Activated naive CD8-positive, alpha-beta T cell treated with anti-CD3 and anti-CD28 coated beads, Interleukin-2, amount 10 ng/mL, durations not matched to agents 7 days and 5 days (primary cell): ENCODE measurements around the gene LRRC46. TPM values are rescaled to one million over a fixed set of nuclear protein-coding genes. Genes with fewer than 3 reads are reported as not detected.

Experiments used
- ATAC-seq: fragments of 150-1000 bp; cut with Tn5 transposase; one replicate; pipeline ENCODE4 v1.10.0; 2021; ENCODE audit warnings: low read depth, moderate library complexity
- POLR2A ChIA-PET: fragments of 350-600 bp; sonication (Branson Sonifier 250); formaldehyde crosslinking; loops from one replicate; lab custom pipeline; 2021; ENCODE audit warnings: antibody characterized with exemption; lab: Charles Lee
- DNase-seq: peaks from one replicate; pipeline ENCODE4 v3.0.0; 2021
- H3K27ac Mint-ChIP-seq: one replicate; pipeline ENCODE4 v1.8.0; 2022; ENCODE audit warnings: mild to moderate bottlenecking, mixed read lengths
- H3K27me3 Mint-ChIP-seq: one replicate; pipeline ENCODE4 v1.8.0; 2022; ENCODE audit warnings: mild to moderate bottlenecking, moderate library complexity, mixed read lengths
- H3K36me3 Mint-ChIP-seq: one replicate; pipeline ENCODE4 v1.8.0; 2021; ENCODE audit warnings: mild to moderate bottlenecking, mixed read lengths
- H3K4me1 Mint-ChIP-seq: one replicate; pipeline ENCODE4 v1.8.0; 2021; ENCODE audit warnings: mixed read lengths
- H3K4me3 Mint-ChIP-seq: one replicate; pipeline ENCODE4 v1.8.0; 2022; ENCODE audit warnings: mild to moderate bottlenecking, moderate library complexity, mixed read lengths
- H3K9me3 Mint-ChIP-seq: one replicate; pipeline ENCODE4 v1.8.0; 2021; ENCODE audit warnings: mixed read lengths
- total RNA-seq, 2 experiments: library from RNA; stranded (reverse); gene quantifications; one replicate each; pipeline ENCODE4 v1.2.3, GENCODE V29; 2021

LRRC46 gene
- total RNA-seq, 2 experiments from 2014 or later, result 0.42 to 0.43 TPM

DNA sequence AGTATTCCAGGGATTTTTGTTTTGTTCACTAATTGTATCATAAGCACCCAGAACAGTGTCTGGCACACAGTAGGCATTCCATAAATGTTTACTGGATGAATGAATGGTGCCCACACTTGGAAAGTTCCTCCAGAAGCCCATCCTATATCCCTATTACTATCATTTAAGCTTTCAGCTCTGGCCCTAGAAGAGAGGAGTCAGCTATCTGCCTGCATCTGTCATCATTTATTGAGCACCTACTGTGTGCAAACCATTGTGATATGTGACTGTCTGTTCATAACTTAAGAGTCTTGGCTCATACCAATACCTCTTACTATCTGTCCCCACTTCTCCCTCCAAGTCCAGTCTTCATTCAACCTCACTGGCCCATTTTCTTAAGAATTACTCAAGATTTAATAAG lies 39.6 kb downstream of the LRRC46 start:
- no peaks in the 10 kb centered on the region for H3K9me3 Mint-ChIP-seq
- ATAC-seq, result no peak
- POLR2A ChIA-PET, result no interaction called here
- H3K36me3 Mint-ChIP-seq, result no peaks in the 10 kb centered on the region
- peaks cover 68% of the 10 kb centered on the region for H3K27me3 Mint-ChIP-seq
- H3K4me3 Mint-ChIP-seq, result no peak overlapping the region
- H3K27ac Mint-ChIP-seq, result no peak overlapping the region
- H3K4me1 Mint-ChIP-seq, result no peaks in the 10 kb centered on the region
- DNase-seq, result no peak

GRCh38 chr17:47872019-47872650 lies 40.7 kb downstream of the LRRC46 start:
- H3K27ac Mint-ChIP-seq, result no peak overlapping the region
- POLR2A ChIA-PET, result no interaction called here
- H3K9me3 Mint-ChIP-seq, result no peaks in the 10 kb centered on the region
- H3K4me1 Mint-ChIP-seq, result no peaks in the 10 kb centered on the region
- no peak overlapping the region for H3K4me3 Mint-ChIP-seq
- no peak for DNase-seq
- no peaks in the 10 kb centered on the region for H3K36me3 Mint-ChIP-seq
- no peak for ATAC-seq
- peaks cover 68% of the 10 kb centered on the region for H3K27me3 Mint-ChIP-seq

DNA sequence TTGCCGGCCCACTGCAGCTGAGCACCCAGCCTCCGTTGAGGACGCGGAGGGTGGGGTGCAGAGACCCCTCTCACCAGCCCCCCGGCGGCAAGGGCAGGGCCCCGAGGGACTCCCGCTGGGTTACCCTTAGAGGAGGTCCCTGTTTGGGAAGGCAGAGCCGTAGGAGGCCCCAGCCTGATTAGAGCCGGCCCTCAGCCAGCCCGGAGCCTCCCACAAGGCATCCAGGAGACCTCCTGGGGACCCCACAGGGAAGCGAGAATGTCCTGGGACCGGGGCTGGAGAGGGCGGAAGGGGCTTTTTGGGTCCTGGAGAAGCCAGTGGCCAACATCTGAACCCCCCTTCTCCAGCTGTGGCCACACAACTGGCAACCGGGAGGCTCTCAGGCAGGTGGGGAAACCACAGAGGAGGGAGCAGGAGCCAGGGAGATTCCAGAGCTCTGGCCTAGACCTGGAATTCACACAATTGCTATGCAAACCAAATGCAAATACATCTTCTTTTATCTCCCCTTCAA lies 41.2 kb downstream of the LRRC46 start:
- no peaks in the 10 kb centered on the region for H3K4me1 Mint-ChIP-seq
- DNase-seq (no peak), ATAC-seq (no peak)
- H3K27me3 Mint-ChIP-seq, result peaks cover 65% of the 10 kb centered on the region
- POLR2A ChIA-PET, result no interaction called here
- no peak overlapping the region for H3K4me3 Mint-ChIP-seq
- no peaks in the 10 kb centered on the region for H3K9me3 Mint-ChIP-seq
- no peaks in the 10 kb centered on the region for H3K36me3 Mint-ChIP-seq
- H3K27ac Mint-ChIP-seq, result no peak overlapping the region

DNA sequence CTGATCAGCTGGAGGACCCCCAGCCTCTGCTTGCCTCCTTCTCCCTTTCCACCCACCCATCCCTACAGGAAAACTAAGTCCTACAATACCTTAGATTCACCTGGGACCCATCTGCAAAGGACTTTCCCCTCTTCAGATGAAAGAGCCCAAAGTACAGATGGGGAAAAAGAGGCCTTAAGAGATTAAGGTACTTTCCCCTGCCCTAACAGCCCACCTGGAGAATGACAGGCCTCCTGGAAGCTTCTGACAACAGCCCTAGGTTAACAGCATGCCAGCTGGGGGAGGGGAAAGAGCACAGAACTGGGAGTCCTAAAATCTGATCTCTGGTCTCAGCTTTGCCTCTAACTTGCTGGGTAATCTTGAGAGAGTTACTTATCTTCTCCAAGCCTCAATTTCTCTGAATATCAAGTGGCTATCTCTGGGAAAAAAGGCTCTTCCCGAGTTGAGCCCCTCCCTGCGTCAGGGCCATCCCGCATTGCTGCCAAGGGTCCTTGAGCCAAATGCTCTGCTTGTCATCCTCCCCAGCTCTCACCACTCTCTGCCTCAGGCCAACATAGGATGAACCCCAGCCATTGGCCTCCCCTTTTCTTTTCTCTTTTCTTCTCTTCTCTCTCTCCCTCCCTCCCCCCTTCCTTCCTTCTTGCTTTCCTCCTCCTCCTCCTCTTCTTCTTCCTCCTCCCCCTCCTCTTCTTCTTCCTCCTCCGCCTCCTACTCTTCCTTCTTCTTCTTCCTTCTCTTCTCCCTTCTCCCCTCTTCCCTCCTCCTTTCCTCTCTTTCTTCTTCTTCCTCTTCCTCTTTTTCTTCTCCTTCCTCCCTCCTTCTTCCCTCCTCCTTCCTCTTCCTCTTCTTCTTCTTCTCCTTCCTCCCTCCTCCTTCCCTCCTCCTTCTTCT lies 42.0 kb downstream of the LRRC46 start:
- Mint-ChIP-seq H3K4me1 (no peaks in the 10 kb centered on the region), H3K27ac (no peak overlapping the region), H3K27me3 (peaks cover 66% of the 10 kb centered on the region), H3K4me3 (no peak overlapping the region), H3K9me3 (no peaks in the 10 kb centered on the region), H3K36me3 (no peaks in the 10 kb centered on the region)
- POLR2A ChIA-PET, result no interaction called here
- ATAC-seq, result no peak
- DNase-seq, result no peak

DNA sequence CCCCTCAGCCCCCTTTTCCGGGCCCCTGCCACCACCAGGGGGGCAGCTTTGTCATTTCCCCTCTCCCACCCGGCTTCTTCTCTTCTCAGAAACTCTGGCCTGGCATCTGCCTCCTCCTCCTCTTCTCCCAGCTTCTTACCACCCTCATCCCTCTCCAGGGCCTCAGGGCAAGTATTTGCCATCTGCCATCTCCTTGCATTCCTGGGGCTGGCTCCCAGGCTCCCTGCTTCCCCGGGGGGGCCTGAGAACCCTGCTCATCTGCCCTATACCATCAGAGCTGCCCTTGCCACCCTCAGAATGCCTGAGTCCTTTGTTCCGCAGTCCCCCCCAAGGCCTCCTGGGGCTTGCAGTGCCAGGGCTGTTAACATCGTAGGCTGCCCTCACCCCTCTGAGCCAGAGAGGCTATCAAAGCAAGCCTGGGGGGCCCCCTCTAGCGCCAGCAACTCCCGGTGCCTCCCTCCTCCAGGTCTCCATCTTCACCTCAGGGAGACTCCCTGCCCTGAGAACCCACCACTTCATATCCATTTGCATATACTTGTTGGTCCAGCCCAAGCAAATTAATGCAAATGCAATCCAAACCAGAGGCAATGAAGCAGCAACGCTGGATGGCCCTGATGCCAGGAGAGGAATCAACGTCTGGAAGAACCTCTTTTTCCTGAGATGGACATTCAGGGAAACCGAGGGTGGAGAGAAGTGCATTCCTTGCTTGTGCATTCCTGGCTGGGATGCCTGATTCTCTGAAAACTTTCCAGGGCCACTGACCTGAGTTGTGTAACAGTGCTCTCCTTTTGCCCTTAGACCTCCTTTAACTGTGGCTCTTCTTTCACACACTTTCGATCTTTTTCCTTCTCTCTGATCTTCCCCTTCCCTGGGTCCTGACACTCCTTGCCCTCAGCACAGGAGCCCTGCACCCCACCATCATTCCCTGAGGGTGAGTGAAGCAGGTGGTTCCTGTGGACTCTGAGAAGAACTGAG lies 43.8 kb downstream of the LRRC46 start:
- POLR2A ChIA-PET, result no interaction called here
- peaks cover 4% of the 10 kb centered on the region for H3K4me1 Mint-ChIP-seq
- no peaks in the 10 kb centered on the region for H3K36me3 Mint-ChIP-seq
- DNase-seq (no peak), ATAC-seq (no peak)
- no peaks in the 10 kb centered on the region for H3K9me3 Mint-ChIP-seq
- H3K27me3 Mint-ChIP-seq, result peaks cover 52% of the 10 kb centered on the region
- H3K4me3 Mint-ChIP-seq, result no peak overlapping the region
- no peak overlapping the region for H3K27ac Mint-ChIP-seq

- POLR2A ChIA-PET, result interaction anchor here (0.6 kb wide), 1 partner anchor 154 kb away, joined by 4 read pairs; no protein-coding TSS in a partner anchor
- ATAC-seq (no peak), DNase-seq (no peak)
- H3K9me3 Mint-ChIP-seq, result no peaks in the 10 kb centered on the region
- H3K27me3 Mint-ChIP-seq, result peaks cover 34% of the 10 kb centered on the region
- H3K36me3 Mint-ChIP-seq, result no peaks in the 10 kb centered on the region
- peaks cover 4% of the 10 kb centered on the region for H3K4me1 Mint-ChIP-seq
- H3K4me3 Mint-ChIP-seq, result no peak overlapping the region
- no peak overlapping the region for H3K27ac Mint-ChIP-seq
Observed at GRCh38 chr17:47877368-47878034, 46.0 kb downstream of the LRRC46 start.

- Mint-ChIP-seq H3K9me3 (no peaks in the 10 kb centered on the region), H3K4me3 (no peak overlapping the region), H3K4me1 (peaks cover 6% of the 10 kb centered on the region), H3K36me3 (no peaks in the 10 kb centered on the region), H3K27me3 (peaks cover 27% of the 10 kb centered on the region), H3K27ac (no peak overlapping the region)
- ATAC-seq (no peak), DNase-seq (no peak)
- POLR2A ChIA-PET, result interaction anchor here (0.6 kb wide), 1 partner anchor 153 kb away, joined by 4 read pairs; no protein-coding TSS in a partner anchor
Observed at GRCh38 chr17:47878203-47879027, 46.9 kb downstream of the LRRC46 start.

GRCh38 chr17:47879028-47879585 lies 47.6 kb downstream of the LRRC46 start:
- POLR2A ChIA-PET, result no interaction called here
- no peak overlapping the region for H3K27ac Mint-ChIP-seq
- H3K9me3 Mint-ChIP-seq, result no peaks in the 10 kb centered on the region
- H3K27me3 Mint-ChIP-seq, result peaks cover 20% of the 10 kb centered on the region
- H3K36me3 Mint-ChIP-seq, result no peaks in the 10 kb centered on the region
- H3K4me3 Mint-ChIP-seq, result no peak overlapping the region
- H3K4me1 Mint-ChIP-seq, result peaks cover 6% of the 10 kb centered on the region
- DNase-seq, result no peak
- ATAC-seq, result no peak

DNA sequence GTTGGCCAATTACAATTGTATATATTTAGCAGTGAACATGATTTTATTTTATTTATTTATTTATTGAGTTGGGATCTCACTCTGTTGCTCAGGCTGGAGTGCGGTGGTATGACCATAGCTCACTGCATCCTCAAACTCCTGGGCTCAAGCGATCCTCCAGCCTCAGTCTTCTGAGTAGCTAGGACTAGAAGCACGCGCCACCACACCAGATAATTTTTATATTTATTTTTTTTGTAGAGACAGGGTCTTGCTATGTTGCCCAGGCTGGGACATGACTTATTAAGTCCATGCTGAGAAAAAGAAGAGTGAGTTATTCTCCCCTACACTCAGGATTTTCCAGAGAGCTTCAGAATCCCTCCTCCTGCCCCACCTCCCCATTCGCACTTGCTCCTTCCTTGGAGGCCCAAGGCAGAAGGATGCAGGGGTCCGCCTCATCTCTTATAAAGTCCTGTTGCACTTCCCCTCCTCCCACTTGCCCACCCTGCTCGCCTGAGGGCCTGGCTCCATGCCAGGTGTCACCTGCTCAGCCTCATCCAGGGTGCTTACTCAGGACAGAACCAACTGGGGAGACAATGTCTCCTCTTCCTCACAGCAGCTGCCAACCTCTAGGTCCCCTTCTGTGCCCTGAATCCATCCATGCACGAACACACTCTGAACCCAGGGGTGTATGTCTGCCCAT lies 48.4 kb downstream of the LRRC46 start:
- H3K27me3 Mint-ChIP-seq, result peaks cover 16% of the 10 kb centered on the region
- H3K27ac Mint-ChIP-seq, result no peak overlapping the region
- DNase-seq (no peak), ATAC-seq (no peak)
- H3K4me1 Mint-ChIP-seq, result peaks cover 9% of the 10 kb centered on the region
- POLR2A ChIA-PET, result no interaction called here
- no peak overlapping the region for H3K4me3 Mint-ChIP-seq
- no peaks in the 10 kb centered on the region for H3K36me3 Mint-ChIP-seq
- H3K9me3 Mint-ChIP-seq, result no peaks in the 10 kb centered on the region

- Mint-ChIP-seq H3K9me3 (no peaks in the 10 kb centered on the region), H3K27me3 (peaks cover 8% of the 10 kb centered on the region), H3K36me3 (no peaks in the 10 kb centered on the region), H3K4me3 (no peak overlapping the region), H3K27ac (no peak overlapping the region), H3K4me1 (peaks cover 12% of the 10 kb centered on the region)
- POLR2A ChIA-PET, result interaction anchor here (0.6 kb wide), 1 partner anchor 26 kb away, joined by 3 read pairs; no protein-coding TSS in a partner anchor
- no peak for ATAC-seq
- no peak for DNase-seq
Observed at GRCh38 chr17:47882247-47882646, 50.8 kb downstream of the LRRC46 start.
